HL-60 (cell line): ENCODE measurements around the gene KIAA1549.

Experiments used
- CTCF ChIP-seq: IDR thresholded peaks from one replicate; pipeline ENCODE4 v1.5.1; 2011; ENCODE audit warnings: low read length, control low read depth, inconsistent platforms; ENCODE audit not compliant: insufficient read depth
- POLR2AphosphoS5 ChIP-seq: IDR thresholded peaks from 2 replicates; pipeline ENCODE4 v1.6.1; 2012; ENCODE audit warnings: low read depth

- TF ChIP-seq CTCF: no peak
- no peak for TF ChIP-seq POLR2AphosphoS5
These were observed 120.1 kb downstream of the KIAA1549 start for GRCh38 chr7:138861051-138861450.
